Measurements from ENCODE around the gene STRBP. TPM values are rescaled to one million over a fixed set of nuclear protein-coding genes. Genes with fewer than 3 reads are reported as not detected.
A peak's percentile ranks its signal among the peaks of the same experiment; 100 is the strongest.

Gene STRBP
- total RNA-seq, 1 experiment from 2014 or later: 40.3 TPM

GRCh38 chr9:123267481-123268198, 746 bp downstream of the STRBP start:
- no TSS peak for BruUV-seq (replicated peaks)
- no peak for DNase-seq (ENCODE audit: low read depth, low spot score)
- TF ChIP-seq CTCF (IDR thresholded peaks at IDR 0.05) (no peak), TCF7L2 (IDR thresholded peaks at IDR 0.05; ENCODE audit: low read depth, low read length) (no peak), REST (IDR thresholded peaks at IDR 0.05; ENCODE audit: insufficient read depth in 1 of 2, low read depth in 2 of 2, low read length in 1 of 2) (no peak), SIN3A (IDR thresholded peaks at IDR 0.05; ENCODE audit: borderline replicate concordance, insufficient read depth, low read depth, low read length) (no peak), POLR2AphosphoS5 (IDR thresholded peaks at IDR 0.05; ENCODE audit: low read depth, low read length) (no peak)
- intact Hi-C loops (cut with micrococcal nuclease; ENCODE audit: unreplicated experiment): no loop called here
- Histone ChIP-seq H3K4me3 (ENCODE audit: low read depth in 2 of 2, low read length in 2 of 2) (peak overlapping the region; percentile 63 to 70), H3K9me3 (ENCODE audit: control insufficient read depth, insufficient read depth, low read depth, low read length) (no peaks in the 10 kb centered on the region), H3K36me3 (ENCODE audit: control insufficient read depth, insufficient read depth, low read length) (no peaks in the 10 kb centered on the region; the same call in 1 of the 2 replicates), H3K4me1 (ENCODE audit: control insufficient read depth, insufficient read depth, low read length) (0 out of 2 replicates have a peak, but pooled peaks cover 3% of the 10 kb centered on the region), H3K27me3 (ENCODE audit: control insufficient read depth, insufficient read depth, low read length) (no peaks in the 10 kb centered on the region), H3K27ac (ENCODE audit: low read length) (peak overlapping the region; percentile 44)
- in situ Hi-C loops (cut with HindIII; ENCODE audit: low pct_unique_long_range_greater_than_20kb, low sequenced_read_pairs): no loop called here
- ChIA-PET POLR2A (no interaction called here), CTCF (no interaction called here)
- ATAC-seq: no peak

- H3K27ac ChIP-seq (ENCODE audit: low read length): no peak overlapping the region
- H3K4me1 ChIP-seq (ENCODE audit: control insufficient read depth, insufficient read depth, low read length): 0 out of 2 replicates have a peak, but pooled peaks cover 3% of the 10 kb centered on the region
- ATAC-seq (no peak), DNase-seq (ENCODE audit: low read depth, low spot score) (no peak)
- in situ Hi-C loops (cut with HindIII; ENCODE audit: low pct_unique_long_range_greater_than_20kb, low sequenced_read_pairs): no loop called here
- H3K9me3 ChIP-seq (ENCODE audit: control insufficient read depth, insufficient read depth, low read depth, low read length): no peaks in the 10 kb centered on the region
- CTCF ChIA-PET: no interaction called here
- no peaks in the 10 kb centered on the region for H3K27me3 ChIP-seq (ENCODE audit: control insufficient read depth, insufficient read depth, low read length)
- intact Hi-C loops (cut with micrococcal nuclease; ENCODE audit: unreplicated experiment): no loop called here
- no TSS peak for BruUV-seq (replicated peaks)
- POLR2A ChIA-PET: no interaction called here
- no peak for TF ChIP-seq POLR2AphosphoS5 (IDR thresholded peaks at IDR 0.05; ENCODE audit: low read depth, low read length)
- no peak for TF ChIP-seq TCF7L2 (IDR thresholded peaks at IDR 0.05; ENCODE audit: low read depth, low read length)
- no peak for TF ChIP-seq SIN3A (IDR thresholded peaks at IDR 0.05; ENCODE audit: borderline replicate concordance, insufficient read depth, low read depth, low read length)
- no peak for TF ChIP-seq CTCF (IDR thresholded peaks at IDR 0.05)
- TF ChIP-seq REST (IDR thresholded peaks at IDR 0.05; ENCODE audit: insufficient read depth in 1 of 2, low read depth in 2 of 2, low read length in 1 of 2): no peak
- peak overlapping the region; percentile 63 to 70 for H3K4me3 ChIP-seq (ENCODE audit: low read depth in 2 of 2, low read length in 2 of 2)
- no peaks in the 10 kb centered on the region; the same call in 1 of the 2 replicates for H3K36me3 ChIP-seq (ENCODE audit: control insufficient read depth, insufficient read depth, low read length)
Measured at GRCh38 chr9:123266655-123267399, 1.6 kb downstream of the STRBP start.

Measured in Panc1 (cell line).